Panc1 (cell line): ENCODE results near the gene CEP57. TPM values are rescaled to one million over a fixed set of nuclear protein-coding genes. Genes with fewer than 3 reads are reported as not detected.

ENCODE experiments used
- ATAC-seq: fragments of 200-7000 bp; cut with Tn5 transposase; 2 replicates; pipeline ENCODE4 v1.9.1; 2020; ENCODE audit warnings: mild to moderate bottlenecking, moderate library complexity
- BruUV-seq: library from RNA; stranded (reverse); fragments of 400-500 nt; replicated peaks from 2 replicates; lab custom pipeline; 2021; lab: Mats Ljungman, UMichigan
- CTCF ChIA-PET: fragments of 300-600 bp; sonication (Branson Sonifier 250); formaldehyde crosslinking; loops from one replicate; lab custom pipeline; 2022; ENCODE audit warnings: antibody characterized with exemption; lab: Charles Lee
- POLR2A ChIA-PET: fragments of 300-600 bp; sonication (Branson Sonifier 250); formaldehyde crosslinking; loops from one replicate; lab custom pipeline; 2022; ENCODE audit warnings: antibody characterized with exemption; lab: Charles Lee
- DNase-seq: peaks from one replicate; pipeline ENCODE4 v3.0.0-alpha.2; 2010; ENCODE audit warnings: low read depth, low spot score
- H3K27ac ChIP-seq: 2 replicates; pipeline ENCODE4 v1.5.1; 2011; ENCODE audit warnings: mild to moderate bottlenecking, low read length, inconsistent platforms
- H3K27me3 ChIP-seq: fragments of 200-500 bp; sonication (Bioruptor generic); 2 replicates; pipeline ENCODE4 v1.6.0; 2014; ENCODE audit warnings: low read length, inconsistent platforms; ENCODE audit not compliant: control insufficient read depth, insufficient read depth
- H3K36me3 ChIP-seq: fragments of 200-500 bp; sonication (Bioruptor generic); 2 replicates; pipeline ENCODE4 v1.5.1; 2014; ENCODE audit warnings: inconsistent platforms, mild to moderate bottlenecking, low read length, moderate library complexity; ENCODE audit not compliant: control insufficient read depth, insufficient read depth
- H3K4me1 ChIP-seq: 2 replicates; pipeline ENCODE4 v1.5.1; 2011; ENCODE audit warnings: inconsistent platforms, mild to moderate bottlenecking, low read length, moderate library complexity; ENCODE audit not compliant: control insufficient read depth, insufficient read depth
- H3K4me3 ChIP-seq, 2 experiments: 2 replicates each; pipeline ENCODE4 v1.5.1; 2011 to 2012; ENCODE audit warnings: low read depth in 2 of 2, low read length in 2 of 2, mild to moderate bottlenecking in 2 of 2, inconsistent platforms in 1 of 2, moderate library complexity in 1 of 2
- H3K9me3 ChIP-seq: fragments of 200-500 bp; sonication (Bioruptor generic); 2 replicates; pipeline ENCODE4 v1.5.1; 2014; ENCODE audit warnings: low read depth, mild to moderate bottlenecking, inconsistent platforms, low read length, moderate library complexity; ENCODE audit not compliant: control insufficient read depth, insufficient read depth
- POLR2AphosphoS5 ChIP-seq: IDR thresholded peaks from 2 replicates; pipeline ENCODE4 v1.6.1; 2012; ENCODE audit warnings: mild to moderate bottlenecking, low read depth, low read length, moderate library complexity
- SIN3A ChIP-seq: IDR thresholded peaks from 2 replicates; pipeline ENCODE4 v1.6.1; 2012; ENCODE audit warnings: low read depth, mild to moderate bottlenecking, low read length, moderate library complexity, borderline replicate concordance; ENCODE audit not compliant: insufficient read depth
- TCF7L2 ChIP-seq: IDR thresholded peaks from 2 replicates; pipeline ENCODE4 v1.6.1; 2011; ENCODE audit warnings: mild to moderate bottlenecking, low read depth, low read length, inconsistent platforms
- in situ Hi-C: cut with HindIII; loops from 2 replicates; pipeline ENCODE4 v1.10.0; 2016; ENCODE audit warnings: low sequenced_read_pairs, low pct_unique_long_range_greater_than_20kb
- intact Hi-C: fragments of 100-400 bp; cut with micrococcal nuclease; formaldehyde crosslinking; loops from one replicate; pipeline ENCODE4 v1.10.0; 2022; ENCODE audit not compliant: unreplicated experiment
- total RNA-seq: library from RNA; stranded (reverse); gene quantifications from one replicate; pipeline ENCODE4 v1.2.1, GENCODE V29; 2021; ENCODE audit not compliant: unreplicated experiment
- TF ChIP-seq, protein P1 (sequence below), 2 experiments: IDR thresholded peaks; 2 replicates each; pipeline ENCODE4 v1.6.1; 2011 to 2012; ENCODE audit warnings: low read depth in 2 of 2, control low read depth in 1 of 2, low read length in 1 of 2, mild to moderate bottlenecking in 1 of 2, moderate library complexity in 1 of 2; ENCODE audit not compliant: insufficient read depth in 1 of 2
- TF ChIP-seq, protein P2 (sequence below): fragments of 450-650 bp; IDR thresholded peaks from 2 replicates; pipeline ENCODE4 v1.5.1; 2017; ENCODE audit warnings: mild to moderate bottlenecking

Gene CEP57
- total RNA-seq, 1 experiment from 2014 or later, result 50.3 TPM

DNA sequence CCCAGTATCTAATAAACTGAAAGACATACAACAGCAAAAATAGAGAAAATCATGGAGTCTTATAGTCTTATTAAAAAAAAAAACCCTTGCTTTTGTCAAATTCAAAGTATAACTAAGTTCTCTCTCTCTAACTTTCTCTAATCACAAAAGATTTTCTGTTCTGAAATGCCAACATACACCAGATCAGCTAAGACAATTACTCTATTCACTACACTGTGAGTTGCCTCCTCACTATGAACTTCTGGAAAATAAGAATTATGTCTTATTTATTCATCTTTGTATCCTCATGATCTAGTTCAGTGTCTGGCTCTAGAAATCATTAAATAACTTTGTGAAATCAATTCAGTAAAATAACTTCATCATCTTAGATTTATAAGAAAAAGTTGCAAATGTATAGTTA is 13.4 kb upstream of the CEP57 start:
- ATAC-seq (no peak), DNase-seq (no peak)
- no TSS peak for BruUV-seq
- TF ChIP-seq POLR2AphosphoS5 (no peak), SIN3A (no peak), TCF7L2 (no peak)
- TF ChIP-seq, protein P1, sequence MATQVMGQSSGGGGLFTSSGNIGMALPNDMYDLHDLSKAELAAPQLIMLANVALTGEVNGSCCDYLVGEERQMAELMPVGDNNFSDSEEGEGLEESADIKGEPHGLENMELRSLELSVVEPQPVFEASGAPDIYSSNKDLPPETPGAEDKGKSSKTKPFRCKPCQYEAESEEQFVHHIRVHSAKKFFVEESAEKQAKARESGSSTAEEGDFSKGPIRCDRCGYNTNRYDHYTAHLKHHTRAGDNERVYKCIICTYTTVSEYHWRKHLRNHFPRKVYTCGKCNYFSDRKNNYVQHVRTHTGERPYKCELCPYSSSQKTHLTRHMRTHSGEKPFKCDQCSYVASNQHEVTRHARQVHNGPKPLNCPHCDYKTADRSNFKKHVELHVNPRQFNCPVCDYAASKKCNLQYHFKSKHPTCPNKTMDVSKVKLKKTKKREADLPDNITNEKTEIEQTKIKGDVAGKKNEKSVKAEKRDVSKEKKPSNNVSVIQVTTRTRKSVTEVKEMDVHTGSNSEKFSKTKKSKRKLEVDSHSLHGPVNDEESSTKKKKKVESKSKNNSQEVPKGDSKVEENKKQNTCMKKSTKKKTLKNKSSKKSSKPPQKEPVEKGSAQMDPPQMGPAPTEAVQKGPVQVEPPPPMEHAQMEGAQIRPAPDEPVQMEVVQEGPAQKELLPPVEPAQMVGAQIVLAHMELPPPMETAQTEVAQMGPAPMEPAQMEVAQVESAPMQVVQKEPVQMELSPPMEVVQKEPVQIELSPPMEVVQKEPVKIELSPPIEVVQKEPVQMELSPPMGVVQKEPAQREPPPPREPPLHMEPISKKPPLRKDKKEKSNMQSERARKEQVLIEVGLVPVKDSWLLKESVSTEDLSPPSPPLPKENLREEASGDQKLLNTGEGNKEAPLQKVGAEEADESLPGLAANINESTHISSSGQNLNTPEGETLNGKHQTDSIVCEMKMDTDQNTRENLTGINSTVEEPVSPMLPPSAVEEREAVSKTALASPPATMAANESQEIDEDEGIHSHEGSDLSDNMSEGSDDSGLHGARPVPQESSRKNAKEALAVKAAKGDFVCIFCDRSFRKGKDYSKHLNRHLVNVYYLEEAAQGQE (IDR thresholded peaks at IDR 0.05; ENCODE audit: insufficient read depth in 1 of 2, low read depth in 2 of 2, low read length in 1 of 2), result no peak
- TF ChIP-seq, protein P2, sequence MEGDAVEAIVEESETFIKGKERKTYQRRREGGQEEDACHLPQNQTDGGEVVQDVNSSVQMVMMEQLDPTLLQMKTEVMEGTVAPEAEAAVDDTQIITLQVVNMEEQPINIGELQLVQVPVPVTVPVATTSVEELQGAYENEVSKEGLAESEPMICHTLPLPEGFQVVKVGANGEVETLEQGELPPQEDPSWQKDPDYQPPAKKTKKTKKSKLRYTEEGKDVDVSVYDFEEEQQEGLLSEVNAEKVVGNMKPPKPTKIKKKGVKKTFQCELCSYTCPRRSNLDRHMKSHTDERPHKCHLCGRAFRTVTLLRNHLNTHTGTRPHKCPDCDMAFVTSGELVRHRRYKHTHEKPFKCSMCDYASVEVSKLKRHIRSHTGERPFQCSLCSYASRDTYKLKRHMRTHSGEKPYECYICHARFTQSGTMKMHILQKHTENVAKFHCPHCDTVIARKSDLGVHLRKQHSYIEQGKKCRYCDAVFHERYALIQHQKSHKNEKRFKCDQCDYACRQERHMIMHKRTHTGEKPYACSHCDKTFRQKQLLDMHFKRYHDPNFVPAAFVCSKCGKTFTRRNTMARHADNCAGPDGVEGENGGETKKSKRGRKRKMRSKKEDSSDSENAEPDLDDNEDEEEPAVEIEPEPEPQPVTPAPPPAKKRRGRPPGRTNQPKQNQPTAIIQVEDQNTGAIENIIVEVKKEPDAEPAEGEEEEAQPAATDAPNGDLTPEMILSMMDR, result no peak
- CTCF ChIA-PET, result no interaction called here
- H3K4me3 ChIP-seq, result no peak overlapping the region
- H3K36me3 ChIP-seq, result peaks cover 99% of the 10 kb centered on the region
- H3K4me1 ChIP-seq, result no peaks in the 10 kb centered on the region
- no peaks in the 10 kb centered on the region for H3K27me3 ChIP-seq
- H3K27ac ChIP-seq, result no peak overlapping the region
- H3K9me3 ChIP-seq, result no peaks in the 10 kb centered on the region
- POLR2A ChIA-PET, result no interaction called here
- intact Hi-C loops (no loop called here), in situ Hi-C loops (no loop called here)

DNA sequence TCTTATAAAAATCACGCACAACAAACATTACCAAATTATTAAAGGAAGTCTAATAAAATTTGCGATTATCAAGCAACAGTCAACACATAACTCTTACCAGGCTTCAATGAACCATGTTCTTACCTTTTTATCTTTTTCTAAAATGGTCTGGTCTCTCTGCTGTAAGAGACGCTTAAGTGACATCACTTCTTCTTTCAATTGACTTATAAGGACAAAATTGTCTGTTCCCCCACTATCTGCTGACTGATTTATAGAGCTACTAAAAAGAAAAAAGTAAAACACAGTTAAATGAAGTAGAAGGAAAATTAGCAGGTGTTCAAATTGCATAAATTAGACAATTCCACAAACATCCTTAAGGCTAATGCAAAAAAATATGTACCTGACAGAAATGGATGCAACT is 11.6 kb upstream of the CEP57 start:
- in situ Hi-C loops (no loop called here), intact Hi-C loops (no loop called here)
- ChIA-PET POLR2A (no interaction called here), CTCF (no interaction called here)
- H3K4me1 ChIP-seq, result no peaks in the 10 kb centered on the region
- H3K27ac ChIP-seq, result no peak overlapping the region
- H3K9me3 ChIP-seq, result no peaks in the 10 kb centered on the region
- no peaks in the 10 kb centered on the region for H3K27me3 ChIP-seq
- no peak for ATAC-seq
- DNase-seq, result no peak
- BruUV-seq, result no TSS peak
- H3K36me3 ChIP-seq, result peaks cover 97% of the 10 kb centered on the region
- H3K4me3 ChIP-seq, result no peak overlapping the region
- TF ChIP-seq, protein P2, result no peak
- TF ChIP-seq, protein P1 (IDR thresholded peaks at IDR 0.05; ENCODE audit: insufficient read depth in 1 of 2, low read depth in 2 of 2, low read length in 1 of 2), result no peak
- no peak for TF ChIP-seq POLR2AphosphoS5
- TF ChIP-seq TCF7L2, result no peak
- TF ChIP-seq SIN3A, result no peak
